GM18499 (cell line): ENCODE measurements around the gene PACRG.

Experiments used
- ATAC-seq: cut with Tn5 transposase; IDR thresholded peaks from one replicate; pipeline ENCODE4 v1.9.1; 2021; ENCODE audit warnings: moderate number of reproducible peaks; ENCODE audit not compliant: insufficient read depth, unreplicated experiment

The PACRG gene

GRCh38 chr6:162709431-162709830 is 18.3 kb upstream of the PACRG start:
- no peak for ATAC-seq

GRCh38 chr6:162710419-162710818 is 17.4 kb upstream of the PACRG start:
- no peak for ATAC-seq

- ATAC-seq = no peak
Observed at GRCh38 chr6:162710936-162711335, 16.8 kb upstream of the PACRG start.

GRCh38 chr6:162711376-162711775 is 16.4 kb upstream of the PACRG start:
- ATAC-seq = no peak

GRCh38 chr6:162712694-162713093 is 15.1 kb upstream of the PACRG start:
- no peak for ATAC-seq

- no peak for ATAC-seq
Observed at GRCh38 chr6:162713974-162714780, 13.6 kb upstream of the PACRG start.

GRCh38 chr6:162715601-162716000 is 12.2 kb upstream of the PACRG start:
- ATAC-seq = no peak

GRCh38 chr6:162719528-162719927 is 8.2 kb upstream of the PACRG start:
- no peak for ATAC-seq

- ATAC-seq = no peak
Observed at GRCh38 chr6:162721404-162721687, 6.4 kb upstream of the PACRG start.

- ATAC-seq = no peak
Observed at GRCh38 chr6:162722226-162722625, 5.5 kb upstream of the PACRG start.

GRCh38 chr6:162722633-162723032 is 5.1 kb upstream of the PACRG start:
- ATAC-seq = no peak

- ATAC-seq = no peak
Observed at GRCh38 chr6:162726947-162727321, 840 bp upstream of the PACRG start.

- no peak for ATAC-seq
Observed at GRCh38 chr6:162728197-162728596, 423 bp downstream of the PACRG start.

GRCh38 chr6:162728706-162729105 is 932 bp downstream of the PACRG start:
- no peak for ATAC-seq

- ATAC-seq = no peak
Observed at GRCh38 chr6:162730502-162730901, 2.7 kb downstream of the PACRG start.

GRCh38 chr6:162733489-162733888 is 5.7 kb downstream of the PACRG start:
- ATAC-seq = no peak

- ATAC-seq = no peak
Observed at GRCh38 chr6:162736961-162737360, 9.2 kb downstream of the PACRG start.

- no peak for ATAC-seq
Observed at GRCh38 chr6:162750776-162751175, 23.0 kb downstream of the PACRG start.

GRCh38 chr6:162751211-162751859 is 23.6 kb downstream of the PACRG start:
- no peak for ATAC-seq

GRCh38 chr6:162753775-162754174 is 26.0 kb downstream of the PACRG start:
- no peak for ATAC-seq

- ATAC-seq = no peak
Observed at GRCh38 chr6:162770136-162770535, 42.4 kb downstream of the PACRG start.

GRCh38 chr6:162770955-162771354 is 43.2 kb downstream of the PACRG start:
- no peak for ATAC-seq
